HG02571 (cell line): Measurements from ENCODE around the gene MVK.
"Not testable (repeated sequence)": the region's sequence is repeated elsewhere in the genome, so short reads cannot be mapped to it uniquely, and the experiment has no call there.

Source experiments
- ATAC-seq: cut with Tn5 transposase; IDR thresholded peaks from one replicate; pipeline ENCODE4 v1.9.1; 2021; ENCODE audit warnings: mild to moderate bottlenecking, moderate library complexity; ENCODE audit not compliant: unreplicated experiment

Gene MVK

DNA sequence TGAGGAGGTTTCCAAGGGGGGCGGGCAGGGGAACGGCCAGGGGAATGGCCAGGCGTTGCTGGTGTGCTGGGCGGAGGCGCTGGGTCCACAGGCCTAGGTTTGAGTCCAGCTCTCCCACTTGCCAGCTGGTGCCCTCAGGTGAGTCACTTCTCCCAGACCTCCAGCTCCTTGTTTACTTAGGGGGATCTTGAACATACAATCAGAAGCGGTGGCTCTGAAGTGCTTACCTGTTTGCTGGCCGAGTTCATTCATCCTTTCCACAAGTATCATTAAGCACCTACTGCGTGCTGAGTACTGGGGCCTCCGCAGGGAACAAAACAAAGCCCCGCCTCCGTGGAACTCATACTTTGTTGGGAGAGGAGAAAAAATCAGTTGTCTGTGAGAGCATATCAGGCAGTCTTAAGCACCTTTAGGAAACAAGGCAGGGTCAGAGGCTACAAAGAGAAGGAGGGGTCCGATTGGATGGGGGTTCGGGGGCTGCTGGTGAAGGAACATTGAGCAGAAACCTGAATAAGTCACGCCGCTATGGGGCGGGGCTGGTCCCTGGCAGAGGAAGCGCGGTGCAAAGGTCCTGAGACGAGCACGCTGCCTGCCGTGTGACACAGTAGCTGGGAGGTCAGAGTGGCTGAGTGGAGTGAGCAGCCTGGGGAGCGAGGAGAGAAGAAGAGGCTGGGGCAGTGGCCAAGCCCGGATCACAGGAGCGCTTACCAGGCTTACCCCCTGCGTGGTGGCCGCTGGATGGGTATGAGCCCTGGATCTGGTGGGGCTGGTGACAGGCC lies 15.1 kb downstream of the MVK start:
- ATAC-seq = no peak

DNA sequence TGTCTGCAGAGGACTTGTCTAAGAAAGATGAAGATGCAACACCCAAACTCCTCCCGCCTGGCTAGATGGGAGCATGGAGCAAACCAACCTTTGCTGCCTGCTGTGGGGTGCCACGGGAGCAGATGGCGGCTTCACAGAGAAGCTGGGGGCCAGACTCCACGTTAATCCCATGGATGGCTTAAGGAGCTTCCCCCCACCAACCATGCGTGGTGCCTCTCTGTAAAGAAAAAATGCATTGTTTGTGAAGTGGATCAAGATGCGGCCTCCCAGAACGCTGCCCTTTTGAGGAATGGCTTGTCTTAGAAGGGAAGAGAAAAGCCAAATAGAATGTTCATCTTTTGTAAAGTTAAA lies 15.6 kb downstream of the MVK start:
- ATAC-seq = no peak

GRCh38 chr12:109589691-109590245 lies 16.2 kb downstream of the MVK start:
- ATAC-seq = no peak

- no peak for ATAC-seq
These were observed 17.0 kb downstream of the MVK start for GRCh38 chr12:109590566-109590965.

DNA sequence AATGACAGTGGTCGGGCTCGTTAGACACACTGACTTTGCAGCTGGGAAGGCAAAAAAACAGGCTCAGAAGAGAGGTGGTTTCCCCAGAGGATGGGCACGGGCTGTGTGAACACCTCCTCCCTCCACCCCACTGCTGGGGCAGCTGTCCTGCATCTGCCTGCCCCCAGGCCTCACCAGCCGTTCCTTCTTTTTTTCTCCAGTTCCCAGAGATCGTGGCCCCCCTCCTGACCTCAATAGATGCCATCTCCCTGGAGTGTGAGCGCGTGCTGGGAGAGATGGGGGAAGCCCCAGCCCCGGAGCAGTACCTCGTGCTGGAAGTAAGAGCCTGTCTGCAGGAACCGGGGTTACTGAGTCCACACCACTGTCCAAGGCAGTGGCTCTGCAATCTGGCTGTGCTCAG lies 17.4 kb downstream of the MVK start:
- no peak for ATAC-seq

- ATAC-seq = no peak
These were observed 18.8 kb downstream of the MVK start for GRCh38 chr12:109592195-109592904.

- ATAC-seq = no peak
These were observed 19.3 kb downstream of the MVK start for GRCh38 chr12:109592905-109593272.

DNA sequence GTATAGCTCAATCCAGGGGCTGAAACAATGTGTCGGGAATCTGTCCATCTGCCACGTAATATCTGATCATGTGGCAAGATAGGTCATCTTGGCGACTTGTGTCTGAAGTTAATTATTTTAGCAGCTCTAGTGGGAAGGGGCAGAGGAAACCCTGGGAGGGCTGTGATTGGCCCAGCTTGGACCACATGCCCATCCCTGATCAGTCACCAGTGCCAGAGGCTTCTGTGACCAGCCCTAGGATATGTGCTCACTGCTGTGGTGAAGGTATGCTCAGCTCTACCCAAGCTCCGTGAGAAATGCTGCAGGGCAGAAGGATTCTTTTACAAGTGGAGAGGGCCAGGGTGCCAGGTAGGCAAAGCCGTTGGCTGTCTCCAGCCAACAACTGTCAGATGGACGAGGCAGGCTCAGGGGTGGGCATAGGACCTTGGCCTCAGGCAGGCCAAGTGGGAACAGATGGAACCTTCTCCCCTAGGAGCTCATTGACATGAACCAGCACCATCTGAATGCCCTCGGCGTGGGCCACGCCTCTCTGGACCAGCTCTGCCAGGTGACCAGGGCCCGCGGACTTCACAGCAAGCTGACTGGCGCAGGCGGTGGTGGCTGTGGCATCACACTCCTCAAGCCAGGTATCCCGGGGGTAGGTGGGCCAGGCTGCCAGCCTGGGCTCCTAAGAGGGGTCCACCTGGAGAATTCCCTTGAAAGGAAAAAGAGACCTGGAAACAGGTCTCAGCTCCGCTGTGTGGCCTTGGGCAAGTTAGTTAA lies 21.1 kb downstream of the MVK start:
- no peak for ATAC-seq

GRCh38 chr12:109595321-109595902 lies 21.8 kb downstream of the MVK start:
- ATAC-seq = no peak

- no peak for ATAC-seq
These were observed 23.0 kb downstream of the MVK start for GRCh38 chr12:109596418-109597244.

DNA sequence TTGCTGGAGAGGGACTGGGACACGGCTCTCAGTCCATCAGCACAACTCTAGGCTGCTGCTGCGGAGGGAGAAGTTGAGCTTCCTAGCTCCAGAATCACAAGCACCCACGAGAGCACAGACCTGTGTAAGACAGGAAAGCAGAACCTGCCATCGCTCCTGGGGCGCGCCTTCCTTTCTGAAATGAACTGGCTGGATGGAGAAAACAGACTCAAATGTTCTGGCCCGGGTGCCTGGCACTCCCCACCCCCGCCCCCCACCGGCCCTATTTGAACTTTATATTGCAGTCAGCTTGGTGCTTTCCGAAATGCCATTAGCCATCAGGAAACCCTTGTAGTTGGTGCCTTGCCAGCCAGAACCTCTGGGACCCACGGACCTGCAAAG lies 23.8 kb downstream of the MVK start:
- ATAC-seq = no peak

GRCh38 chr12:109597795-109598427 lies 24.3 kb downstream of the MVK start:
- no peak for ATAC-seq

GRCh38 chr12:109598428-109598854 lies 24.8 kb downstream of the MVK start:
- no peak for ATAC-seq

- no peak for ATAC-seq
These were observed 25.5 kb downstream of the MVK start for GRCh38 chr12:109599087-109599486.

- no peak for ATAC-seq
These were observed 26.9 kb downstream of the MVK start for GRCh38 chr12:109600481-109600880.

GRCh38 chr12:109600995-109601394 lies 27.4 kb downstream of the MVK start:
- ATAC-seq = no peak

- no peak for ATAC-seq
These were observed 28.0 kb downstream of the MVK start for GRCh38 chr12:109601557-109601956.

DNA sequence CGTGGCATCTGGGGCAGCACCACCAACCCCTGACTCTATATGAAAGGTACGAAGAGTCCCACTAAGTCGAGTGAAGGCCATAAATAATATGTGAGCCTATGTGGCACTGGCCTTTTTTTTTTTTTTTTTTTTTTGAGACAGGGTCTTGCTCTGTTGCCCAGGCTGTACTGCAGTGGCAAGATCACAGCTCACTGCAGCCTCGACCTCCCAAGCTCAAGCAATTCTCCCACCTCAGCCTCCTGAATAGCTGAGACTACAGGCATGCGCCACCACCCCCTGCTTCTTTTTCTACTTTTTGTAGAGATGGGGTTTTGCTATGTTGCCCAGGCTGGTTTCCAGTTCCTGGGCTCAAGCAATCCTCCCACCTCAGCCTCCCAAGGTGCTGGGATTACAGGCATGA lies 28.5 kb downstream of the MVK start:
- not testable (repeated sequence) for ATAC-seq

- no peak for ATAC-seq
These were observed 30.6 kb downstream of the MVK start for GRCh38 chr12:109604132-109604585.

- ATAC-seq = no peak
These were observed 31.4 kb downstream of the MVK start for GRCh38 chr12:109605016-109605415.
